ENCODE data around the gene CNEP1R1.

DNA sequence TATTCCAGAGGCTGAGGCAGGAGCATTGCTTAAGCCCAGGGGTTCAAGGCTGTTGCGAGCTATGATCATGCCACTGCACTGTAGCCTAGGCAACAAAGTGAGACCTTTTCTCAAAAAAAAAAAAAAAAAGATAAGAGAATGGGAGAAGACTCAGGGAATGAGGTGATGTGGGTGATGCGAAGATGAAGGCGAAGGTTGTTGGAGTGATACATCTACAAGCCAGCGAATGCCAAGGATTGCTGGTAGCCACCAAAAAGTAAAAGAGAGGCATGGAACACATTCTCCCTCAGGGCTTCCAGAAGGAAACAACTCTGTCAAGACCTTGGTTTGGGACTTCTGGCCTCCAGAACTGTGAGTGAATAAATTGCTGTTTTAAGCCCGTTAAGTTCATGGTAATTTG, 26.0 kb upstream of the CNEP1R1 start:
- TF ChIP-seq, protein P1, sequence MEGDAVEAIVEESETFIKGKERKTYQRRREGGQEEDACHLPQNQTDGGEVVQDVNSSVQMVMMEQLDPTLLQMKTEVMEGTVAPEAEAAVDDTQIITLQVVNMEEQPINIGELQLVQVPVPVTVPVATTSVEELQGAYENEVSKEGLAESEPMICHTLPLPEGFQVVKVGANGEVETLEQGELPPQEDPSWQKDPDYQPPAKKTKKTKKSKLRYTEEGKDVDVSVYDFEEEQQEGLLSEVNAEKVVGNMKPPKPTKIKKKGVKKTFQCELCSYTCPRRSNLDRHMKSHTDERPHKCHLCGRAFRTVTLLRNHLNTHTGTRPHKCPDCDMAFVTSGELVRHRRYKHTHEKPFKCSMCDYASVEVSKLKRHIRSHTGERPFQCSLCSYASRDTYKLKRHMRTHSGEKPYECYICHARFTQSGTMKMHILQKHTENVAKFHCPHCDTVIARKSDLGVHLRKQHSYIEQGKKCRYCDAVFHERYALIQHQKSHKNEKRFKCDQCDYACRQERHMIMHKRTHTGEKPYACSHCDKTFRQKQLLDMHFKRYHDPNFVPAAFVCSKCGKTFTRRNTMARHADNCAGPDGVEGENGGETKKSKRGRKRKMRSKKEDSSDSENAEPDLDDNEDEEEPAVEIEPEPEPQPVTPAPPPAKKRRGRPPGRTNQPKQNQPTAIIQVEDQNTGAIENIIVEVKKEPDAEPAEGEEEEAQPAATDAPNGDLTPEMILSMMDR (IDR thresholded peaks at IDR 0.05; ENCODE audit: insufficient read depth, low read length), result no peak
- TF ChIP-seq POLR2AphosphoS5 (IDR thresholded peaks at IDR 0.05; ENCODE audit: low read depth), result no peak
- TF ChIP-seq, protein P2, sequence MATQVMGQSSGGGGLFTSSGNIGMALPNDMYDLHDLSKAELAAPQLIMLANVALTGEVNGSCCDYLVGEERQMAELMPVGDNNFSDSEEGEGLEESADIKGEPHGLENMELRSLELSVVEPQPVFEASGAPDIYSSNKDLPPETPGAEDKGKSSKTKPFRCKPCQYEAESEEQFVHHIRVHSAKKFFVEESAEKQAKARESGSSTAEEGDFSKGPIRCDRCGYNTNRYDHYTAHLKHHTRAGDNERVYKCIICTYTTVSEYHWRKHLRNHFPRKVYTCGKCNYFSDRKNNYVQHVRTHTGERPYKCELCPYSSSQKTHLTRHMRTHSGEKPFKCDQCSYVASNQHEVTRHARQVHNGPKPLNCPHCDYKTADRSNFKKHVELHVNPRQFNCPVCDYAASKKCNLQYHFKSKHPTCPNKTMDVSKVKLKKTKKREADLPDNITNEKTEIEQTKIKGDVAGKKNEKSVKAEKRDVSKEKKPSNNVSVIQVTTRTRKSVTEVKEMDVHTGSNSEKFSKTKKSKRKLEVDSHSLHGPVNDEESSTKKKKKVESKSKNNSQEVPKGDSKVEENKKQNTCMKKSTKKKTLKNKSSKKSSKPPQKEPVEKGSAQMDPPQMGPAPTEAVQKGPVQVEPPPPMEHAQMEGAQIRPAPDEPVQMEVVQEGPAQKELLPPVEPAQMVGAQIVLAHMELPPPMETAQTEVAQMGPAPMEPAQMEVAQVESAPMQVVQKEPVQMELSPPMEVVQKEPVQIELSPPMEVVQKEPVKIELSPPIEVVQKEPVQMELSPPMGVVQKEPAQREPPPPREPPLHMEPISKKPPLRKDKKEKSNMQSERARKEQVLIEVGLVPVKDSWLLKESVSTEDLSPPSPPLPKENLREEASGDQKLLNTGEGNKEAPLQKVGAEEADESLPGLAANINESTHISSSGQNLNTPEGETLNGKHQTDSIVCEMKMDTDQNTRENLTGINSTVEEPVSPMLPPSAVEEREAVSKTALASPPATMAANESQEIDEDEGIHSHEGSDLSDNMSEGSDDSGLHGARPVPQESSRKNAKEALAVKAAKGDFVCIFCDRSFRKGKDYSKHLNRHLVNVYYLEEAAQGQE (IDR thresholded peaks at IDR 0.05; ENCODE audit: insufficient replicate concordance, low read depth), result no peak

All from HL-60 (cell line).